Large intestine (tissue), 3 donors: ENCODE measurements around the gene CLSTN2. TPM values are rescaled to one million over a fixed set of nuclear protein-coding genes. Genes with fewer than 3 reads are reported as not detected.

Experiments
- DNase-seq, 2 donors: peaks; one replicate each; pipeline versions ENCODE4 v3.0.0 to v3.0.0-alpha.2; 2013
- H3K27ac ChIP-seq: one replicate; pipeline ENCODE4 v1.5.1; 2013; ENCODE audit warnings: low read length
- H3K27me3 ChIP-seq: 2 replicates; pipeline ENCODE4 v1.6.1; 2013; ENCODE audit warnings: low read length; ENCODE audit not compliant: control insufficient read depth, insufficient read depth
- H3K36me3 ChIP-seq: 2 replicates; pipeline ENCODE4 v1.6.1; 2013; ENCODE audit warnings: low read length; ENCODE audit not compliant: control insufficient read depth, insufficient read depth
- H3K4me1 ChIP-seq: one replicate; pipeline ENCODE4 v1.6.1; 2013; ENCODE audit warnings: low read length; ENCODE audit not compliant: control insufficient read depth, insufficient read depth
- H3K4me3 ChIP-seq: one replicate; pipeline ENCODE4 v1.5.1; 2013; ENCODE audit warnings: low read length
- H3K9me3 ChIP-seq: one replicate; pipeline ENCODE4 v1.6.1; 2013; ENCODE audit warnings: mild to moderate bottlenecking, low read depth, low read length, moderate library complexity; ENCODE audit not compliant: control insufficient read depth
- WGBS: methylation state at CpG from one replicate; pipeline ENCODE4 v1.1.5; 2013; ENCODE audit warnings: low lambda C conversion rate; ENCODE audit not compliant: insufficient coverage; 5-methylcytosine and 5-hydroxymethylcytosine counted together
- polyA plus RNA-seq: library from polyadenylated mRNA; unstranded; fragments of 120-200 nt; gene quantifications from one replicate; pipeline ENCODE4 v1.2.1, GENCODE V29; 2013

CLSTN2 gene
- polyA plus RNA-seq, 1 donor: 1.8 TPM

DNA sequence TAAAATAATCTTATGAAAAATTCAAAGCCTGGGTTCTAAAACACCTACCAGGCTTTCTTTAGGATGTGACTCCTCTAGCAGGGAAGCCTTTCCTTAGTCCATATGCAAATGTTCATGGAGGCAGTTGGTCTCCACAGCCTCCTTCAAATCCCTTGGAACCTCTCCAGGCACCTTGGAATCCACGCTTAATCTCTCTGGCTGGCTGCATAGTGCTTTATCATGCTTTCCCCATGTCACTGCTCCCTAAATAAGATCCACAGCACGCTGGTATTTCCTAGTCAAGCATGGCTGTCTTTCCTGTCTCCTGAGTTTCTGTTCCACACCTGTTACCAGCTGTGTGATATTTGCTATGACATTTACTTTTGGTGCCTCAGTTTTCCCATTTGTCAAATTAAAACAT, 71.3 kb downstream of the CLSTN2 start:
- Histone ChIP-seq H3K4me3 (no peak overlapping the region), H3K27ac (no peak overlapping the region), H3K9me3 (no peaks in the 10 kb centered on the region), H3K4me1 (no peaks in the 10 kb centered on the region), H3K36me3 (no peaks in the 10 kb centered on the region), H3K27me3 (no peaks in the 10 kb centered on the region)
- DNase-seq: no peak
- WGBS: no CpG with 5 or more reads among the region's 2 CpGs

DNA sequence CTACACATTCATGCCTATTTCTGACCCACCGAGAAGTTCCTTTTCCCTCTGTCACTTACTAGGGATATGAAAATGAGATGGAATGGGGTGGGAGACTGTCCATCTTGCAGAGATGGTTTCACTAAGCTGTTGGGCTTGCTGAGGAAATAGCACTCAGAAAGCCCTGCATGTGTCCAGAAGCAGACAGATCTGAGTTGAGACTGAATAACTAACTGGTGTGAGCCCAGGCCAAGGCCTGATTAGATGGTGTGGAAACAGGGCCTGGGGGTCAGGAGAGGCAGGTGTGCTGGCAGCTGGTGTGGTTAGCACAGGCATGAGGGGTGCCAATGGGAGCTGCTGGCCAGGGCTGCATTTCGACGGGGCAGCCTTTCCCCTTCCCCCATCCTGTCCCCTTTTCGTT, 72.1 kb downstream of the CLSTN2 start:
- Histone ChIP-seq H3K4me1 (no peaks in the 10 kb centered on the region), H3K4me3 (no peak overlapping the region), H3K27ac (no peak overlapping the region), H3K9me3 (no peaks in the 10 kb centered on the region), H3K27me3 (no peaks in the 10 kb centered on the region), H3K36me3 (no peaks in the 10 kb centered on the region)
- no CpG with 5 or more reads among the region's 4 CpGs for WGBS
- DNase-seq: no peak

DNA sequence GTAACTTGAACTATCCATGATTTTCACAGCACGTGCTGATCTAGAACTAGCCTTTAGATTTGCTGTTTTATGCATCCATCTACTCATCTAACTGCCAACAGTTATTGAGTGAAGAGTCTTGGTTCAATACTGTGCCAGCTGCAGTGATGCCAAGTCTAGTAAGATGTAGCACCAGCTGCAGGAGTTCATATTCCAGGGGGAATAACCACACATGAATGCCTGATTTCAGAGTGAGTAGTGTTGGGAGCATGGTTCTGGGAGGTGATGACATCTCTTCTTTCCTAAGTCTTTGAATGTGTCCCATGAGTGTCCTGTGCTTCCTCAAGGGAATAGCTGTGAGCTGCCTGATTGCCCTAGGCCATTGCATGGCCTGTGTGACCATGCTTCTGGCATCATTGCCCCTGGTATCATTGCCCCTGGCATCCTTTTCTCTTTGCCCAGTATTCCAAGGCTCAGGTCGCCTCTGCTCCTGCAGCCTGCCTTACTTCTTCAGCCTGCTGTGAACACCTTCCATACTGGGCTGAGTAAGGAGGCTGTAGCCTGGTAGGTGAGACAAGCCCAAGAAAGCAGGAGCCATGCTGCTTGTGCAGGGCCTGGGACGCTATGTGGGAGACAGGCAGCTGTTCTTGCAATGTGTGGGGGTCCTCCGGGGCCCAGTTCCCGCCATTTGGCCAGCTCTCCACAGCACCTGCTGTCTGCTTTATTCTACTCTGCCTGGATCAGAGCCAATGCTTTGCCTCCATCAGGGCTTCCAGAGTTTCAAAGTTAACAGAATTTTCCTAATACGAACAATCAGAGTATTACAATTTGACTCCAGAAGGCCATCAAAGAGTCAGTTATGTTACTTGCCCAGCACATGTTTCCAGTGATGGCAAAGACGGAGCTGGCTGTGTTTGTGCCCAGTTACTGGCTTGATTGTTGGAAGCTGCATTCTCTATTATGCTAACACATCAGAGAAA, 73.2 kb downstream of the CLSTN2 start:
- Histone ChIP-seq H3K36me3 (no peaks in the 10 kb centered on the region), H3K4me1 (no peaks in the 10 kb centered on the region), H3K4me3 (no peak overlapping the region), H3K9me3 (no peaks in the 10 kb centered on the region), H3K27me3 (no peaks in the 10 kb centered on the region), H3K27ac (no peak overlapping the region)
- WGBS: no CpG with 5 or more reads among the region's 7 CpGs
- DNase-seq: peak in 1 of 2 donors; percentile 6

DNA sequence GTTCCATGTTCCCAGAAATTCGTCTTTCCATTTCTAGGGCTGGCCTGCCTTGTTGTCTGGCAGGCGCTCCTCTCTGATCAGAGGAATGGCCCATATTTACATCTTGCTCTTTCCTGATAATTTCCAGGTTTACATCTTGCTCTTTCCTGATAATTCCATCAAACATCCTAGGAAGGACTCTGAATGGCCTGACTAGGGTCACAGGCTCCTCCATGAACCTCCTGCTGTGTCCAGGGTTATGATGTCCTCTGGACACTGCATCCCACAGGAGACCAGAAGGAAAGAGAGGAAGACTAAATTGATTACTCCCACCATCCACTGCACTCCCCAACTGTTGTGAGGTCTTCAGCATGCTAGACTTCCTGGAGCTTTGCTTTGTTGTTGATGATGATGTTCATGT, 75.4 kb downstream of the CLSTN2 start:
- DNase-seq: no peak
- WGBS: no CpG with 5 or more reads among the region's 2 CpGs
- no peaks in the 10 kb centered on the region for H3K36me3 ChIP-seq
- no peaks in the 10 kb centered on the region for H3K9me3 ChIP-seq
- no peaks in the 10 kb centered on the region for H3K4me1 ChIP-seq
- no peaks in the 10 kb centered on the region for H3K27me3 ChIP-seq
- no peak overlapping the region for H3K4me3 ChIP-seq
- H3K27ac ChIP-seq: no peak overlapping the region

DNA sequence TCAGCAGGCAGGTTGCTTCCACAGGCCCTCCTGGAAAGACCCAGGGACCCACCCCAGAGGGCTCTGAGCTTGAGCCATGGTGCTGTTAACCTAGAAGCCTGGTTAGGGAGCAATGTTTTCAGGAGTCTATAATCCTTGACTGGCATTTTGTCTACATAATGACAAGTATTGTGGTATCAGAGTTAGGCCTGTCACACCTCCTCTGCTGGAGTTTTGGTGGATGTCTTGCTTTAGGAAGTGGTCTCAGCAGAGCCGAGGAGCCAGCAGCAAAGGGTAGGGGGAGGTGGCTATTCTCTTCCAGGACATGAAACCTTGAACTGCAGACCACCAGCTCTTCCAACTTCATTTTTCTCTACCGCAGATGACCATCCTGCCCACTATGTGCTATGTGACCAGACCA, 76.1 kb downstream of the CLSTN2 start:
- DNase-seq: no peak
- H3K9me3 ChIP-seq: no peaks in the 10 kb centered on the region
- H3K36me3 ChIP-seq: no peaks in the 10 kb centered on the region
- no peak overlapping the region for H3K27ac ChIP-seq
- H3K27me3 ChIP-seq: no peaks in the 10 kb centered on the region
- H3K4me3 ChIP-seq: no peak overlapping the region
- WGBS: no CpG with 5 or more reads among the region's 2 CpGs
- H3K4me1 ChIP-seq: no peaks in the 10 kb centered on the region

DNA sequence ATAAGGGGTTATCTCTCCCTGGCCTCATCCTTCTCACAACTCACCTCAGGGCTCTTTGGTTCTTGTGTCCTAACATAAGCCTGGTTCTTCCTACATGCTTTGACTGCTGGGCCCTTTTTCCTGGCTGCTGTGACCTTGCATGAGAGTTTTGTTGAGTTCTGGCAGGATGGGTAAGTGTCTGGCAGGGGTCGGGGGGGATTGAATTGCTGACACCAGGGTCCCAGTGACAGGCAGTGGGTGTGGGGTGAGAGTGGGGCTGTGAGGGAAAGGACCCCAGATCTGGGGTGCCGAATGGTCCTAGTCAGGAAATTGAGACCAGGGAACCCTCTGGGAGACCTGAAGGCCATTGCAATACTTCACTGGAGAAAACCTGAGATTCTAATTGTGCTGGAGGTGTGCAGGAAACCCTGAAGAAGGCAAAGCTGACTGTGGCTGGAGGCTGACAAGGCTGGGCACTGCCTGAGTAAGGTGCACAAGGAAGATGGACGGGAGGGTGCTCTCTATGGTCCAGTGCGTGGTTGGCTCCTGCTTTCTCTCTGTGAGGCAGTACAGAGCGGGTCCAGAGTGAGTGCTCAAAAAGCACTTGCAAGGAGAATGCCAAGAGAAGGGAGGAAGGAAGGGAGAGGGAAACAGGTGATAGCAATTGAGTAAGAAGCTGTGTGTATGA, 76.8 kb downstream of the CLSTN2 start:
- H3K4me1 ChIP-seq: no peaks in the 10 kb centered on the region
- no peak overlapping the region for H3K27ac ChIP-seq
- no CpG with 5 or more reads among the region's 5 CpGs for WGBS
- no peaks in the 10 kb centered on the region for H3K27me3 ChIP-seq
- DNase-seq: no peak
- no peak overlapping the region for H3K4me3 ChIP-seq
- no peaks in the 10 kb centered on the region for H3K36me3 ChIP-seq
- no peaks in the 10 kb centered on the region for H3K9me3 ChIP-seq

DNA sequence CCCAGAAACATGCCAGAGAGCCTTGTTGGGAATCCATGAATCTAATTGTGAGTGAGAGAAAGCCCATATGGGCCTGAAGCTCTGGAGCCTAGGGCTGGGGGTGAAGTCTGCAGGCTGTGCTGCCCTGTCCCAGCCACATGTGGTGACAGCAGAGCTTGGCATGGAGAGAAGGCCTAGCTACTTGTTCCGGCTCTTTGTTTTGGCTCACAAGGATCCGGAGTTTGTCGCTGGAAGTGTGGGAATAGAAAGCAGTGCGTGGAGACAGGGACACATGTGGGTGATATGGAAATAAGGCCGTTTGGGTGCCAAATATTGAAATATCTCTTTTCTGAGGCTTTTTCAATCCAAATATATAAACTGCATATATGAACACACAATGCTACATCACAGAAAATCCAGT, 78.2 kb downstream of the CLSTN2 start:
- H3K27ac ChIP-seq: no peak overlapping the region
- H3K4me1 ChIP-seq: no peaks in the 10 kb centered on the region
- H3K4me3 ChIP-seq: no peak overlapping the region
- no peaks in the 10 kb centered on the region for H3K27me3 ChIP-seq
- 93% methylated on average over 2 of the region's 5 CpGs for WGBS
- no peaks in the 10 kb centered on the region for H3K36me3 ChIP-seq
- H3K9me3 ChIP-seq: no peaks in the 10 kb centered on the region
- DNase-seq: no peak

DNA sequence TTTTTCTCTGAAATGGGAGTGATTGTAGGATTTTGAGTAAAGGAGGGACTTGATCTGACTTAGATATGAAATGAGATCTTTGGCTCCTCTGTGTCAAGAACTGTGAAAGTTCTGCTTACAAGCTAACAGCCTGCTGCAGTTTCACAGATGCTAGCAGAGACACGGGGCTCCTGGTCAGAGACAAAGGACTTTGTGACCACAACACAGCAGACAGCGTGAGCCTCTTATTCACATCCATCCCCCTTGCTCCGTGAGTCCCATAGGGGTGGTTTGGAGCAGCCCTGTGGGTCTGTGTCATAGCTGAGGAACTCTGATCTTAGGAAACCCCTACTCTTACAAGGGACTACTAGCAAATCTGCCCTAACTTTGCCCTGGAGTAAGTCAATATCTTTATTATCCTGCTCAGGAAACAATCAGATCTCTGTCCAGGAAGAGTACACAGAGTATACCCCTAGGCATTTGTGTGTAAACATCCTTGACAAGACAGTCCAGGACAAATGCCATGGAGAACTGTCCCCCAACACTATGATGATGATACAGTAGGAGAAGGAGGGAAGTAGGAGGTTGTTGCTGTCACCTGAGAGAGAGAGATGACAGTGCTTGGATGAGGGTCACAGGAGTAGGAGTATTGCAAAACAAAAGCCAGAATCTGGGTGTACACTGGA, 80.0 kb downstream of the CLSTN2 start:
- no CpG with 5 or more reads among the region's 3 CpGs for WGBS

DNA sequence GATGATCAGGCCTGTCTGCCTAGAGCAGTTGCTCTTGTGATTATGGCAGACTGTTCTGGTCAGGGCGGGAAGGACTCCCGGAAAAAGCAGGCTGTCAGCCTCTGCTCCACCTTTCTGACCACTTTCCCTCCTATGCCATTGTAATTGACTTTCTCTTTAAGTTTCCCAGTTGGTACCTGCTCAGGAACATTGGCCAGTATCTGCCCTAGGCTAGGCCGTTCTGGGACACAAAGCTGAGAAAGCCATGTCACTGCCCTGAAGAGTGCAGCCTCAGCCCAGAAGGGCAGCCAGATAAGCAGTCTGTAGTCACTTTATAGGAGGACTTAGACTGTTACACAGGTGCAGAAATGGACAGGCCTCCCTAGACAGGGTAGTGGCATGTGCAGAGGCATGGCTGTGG, 80.8 kb downstream of the CLSTN2 start:
- no peaks in the 10 kb centered on the region for H3K9me3 ChIP-seq
- DNase-seq: no peak
- H3K4me1 ChIP-seq: no peaks in the 10 kb centered on the region
- WGBS: no CpG with 5 or more reads among the region's 3 CpGs
- no peak overlapping the region for H3K4me3 ChIP-seq
- no peaks in the 10 kb centered on the region for H3K36me3 ChIP-seq
- H3K27me3 ChIP-seq: no peaks in the 10 kb centered on the region
- no peak overlapping the region for H3K27ac ChIP-seq

More for the DNA sequence above, 80.0 kb downstream of the CLSTN2 start:
- no peak overlapping the region for H3K27ac ChIP-seq
- no peaks in the 10 kb centered on the region for H3K36me3 ChIP-seq
- no peak overlapping the region for H3K4me3 ChIP-seq
- no peaks in the 10 kb centered on the region for H3K9me3 ChIP-seq
- H3K4me1 ChIP-seq: no peaks in the 10 kb centered on the region
- DNase-seq: no peak
- no peaks in the 10 kb centered on the region for H3K27me3 ChIP-seq

DNA sequence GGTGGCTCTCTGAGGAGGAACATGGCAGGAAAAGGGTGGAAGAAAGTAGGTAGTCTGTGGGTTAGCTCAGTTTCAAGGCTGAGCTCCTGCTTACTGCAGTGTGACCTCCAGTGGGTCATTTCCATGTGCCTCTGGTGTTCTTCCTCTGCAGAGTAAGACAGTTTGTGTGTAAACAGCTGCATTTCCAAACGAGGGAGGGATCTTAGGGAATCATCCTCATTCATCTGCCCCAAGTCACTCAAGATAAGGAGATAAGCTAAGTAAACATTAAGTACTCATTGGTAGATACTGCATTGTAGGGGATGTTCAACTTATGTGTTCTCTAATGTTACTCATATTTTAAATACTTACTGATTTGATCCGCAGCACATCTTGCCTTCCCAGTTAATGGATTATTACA, 83.6 kb downstream of the CLSTN2 start:
- Histone ChIP-seq H3K27me3 (no peaks in the 10 kb centered on the region), H3K4me1 (no peaks in the 10 kb centered on the region), H3K9me3 (no peaks in the 10 kb centered on the region), H3K4me3 (no peak overlapping the region), H3K36me3 (no peaks in the 10 kb centered on the region), H3K27ac (no peak overlapping the region)
- WGBS: 0% methylated on average over 1 of the region's 2 CpGs
- DNase-seq: no peak
